HepG2 (cell line): Measurements from ENCODE around the gene CENPB. TPM values are rescaled to one million over a fixed set of nuclear protein-coding genes. Genes with fewer than 3 reads are reported as not detected.
A peak's percentile ranks its signal among the peaks of the same experiment; 100 is the strongest.

ENCODE experiments used
- ATF1 ChIP-seq: IDR thresholded peaks from 2 replicates; pipeline ENCODE4 v1.6.1; 2016; ENCODE audit warnings: mild to moderate bottlenecking, control low read depth
- NFKB2 ChIP-seq: sonication (generic); formaldehyde crosslinking; IDR thresholded peaks from 2 replicates; pipeline ENCODE4 v1.4.0; 2020; ENCODE audit warnings: missing genetic modification reagents, borderline replicate concordance
- NFYC ChIP-seq: IDR thresholded peaks from 2 replicates; pipeline ENCODE4 v1.6.1; 2016; ENCODE audit warnings: missing genetic modification reagents, missing compliant biosample characterization
- PAWR ChIP-seq: sonication (generic); formaldehyde crosslinking; IDR thresholded peaks from 2 replicates; pipeline ENCODE4 v1.4.0; 2020; ENCODE audit warnings: missing genetic modification reagents, mild to moderate bottlenecking, borderline replicate concordance
- ZKSCAN1 ChIP-seq: fragments of 150-350 bp; IDR thresholded peaks from 2 replicates; pipeline ENCODE4 v1.6.1; 2014; ENCODE audit warnings: low read length
- polyA plus RNA-seq, 8 experiments: library from polyadenylated mRNA; depleted of rRNA in 3 of 8; stranded (reverse) in 7 of 8; unstranded in 1 of 8; fragments of >200 nt; fragmentation: Illumina TruSeq in 4 of 8; extraction: Trizol in 4 of 8; gene quantifications; 2 replicates each; pipeline versions ENCODE4 v1.2.1 to v1.2.3, GENCODE V29; 2011 to 2016; ENCODE audit warnings: low read depth in 4 of 8, missing spikeins in 1 of 8, mixed read lengths in 1 of 8; ENCODE audit not compliant: insufficient read depth in 1 of 8
- total RNA-seq, 5 experiments: library from RNA; depleted of rRNA; stranded (reverse); fragments of >200 nt; fragmentation: Illumina TruSeq; extraction: Trizol; gene quantifications; 2 replicates each; pipeline ENCODE4 v1.2.3, GENCODE V29; 2016; ENCODE audit warnings: low read depth in 1 of 5
- TF ChIP-seq, protein P1 (sequence below): sonication (generic); formaldehyde crosslinking; IDR thresholded peaks from 2 replicates; pipeline ENCODE4 v1.8.1; 2023; ENCODE audit warnings: mild to moderate bottlenecking, missing genetic modification reagents, borderline replicate concordance
- TF ChIP-seq, protein P2 (sequence below): sonication (generic); formaldehyde crosslinking; IDR thresholded peaks from 2 replicates; pipeline ENCODE4 v1.8.0; 2022; ENCODE audit warnings: mild to moderate bottlenecking, missing genetic modification reagents, moderate library complexity
- TF ChIP-seq, protein P3 (sequence below): sonication (generic); formaldehyde crosslinking; IDR thresholded peaks from 2 replicates; pipeline ENCODE4 v1.8.0; 2022; ENCODE audit warnings: mild to moderate bottlenecking, missing genetic modification reagents, moderate library complexity
- TF ChIP-seq, protein P4 (sequence below): sonication (generic); formaldehyde crosslinking; IDR thresholded peaks from 2 replicates; pipeline ENCODE4 v1.8.0; 2022; ENCODE audit warnings: missing genetic modification reagents, mild to moderate bottlenecking, borderline replicate concordance

Gene CENPB
- total and polyA plus RNA-seq, 2 of the 13 experiments (the other 11 are each of a cell fraction or from before 2014, with no cell fraction given), result 10.4 to 54.5 TPM

DNA sequence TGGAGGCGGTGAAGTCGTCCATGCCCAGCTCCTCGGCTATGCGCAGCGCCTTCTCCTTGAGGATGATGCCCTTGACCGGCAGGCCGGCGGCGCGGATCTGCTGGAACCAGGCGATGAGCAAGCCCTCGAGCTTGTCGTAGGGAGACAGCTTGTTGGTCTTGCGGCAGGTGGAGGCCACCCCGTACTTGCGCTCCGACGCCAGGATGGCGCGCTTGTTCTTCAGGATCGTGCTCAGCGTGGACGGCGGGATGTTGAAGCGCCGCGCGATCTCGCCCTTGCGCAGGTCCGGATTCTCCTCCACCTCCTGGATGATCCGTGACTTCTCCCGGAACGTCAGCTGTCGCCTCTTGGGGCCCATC is 435 bp downstream of the CENPB start (continued):
- TF ChIP-seq NFKB2 (CRISPR knock-in tag), result peak; percentile 50; the same call in 1 of the 2 replicates
- no peak for TF ChIP-seq ATF1
- no peak for TF ChIP-seq ZKSCAN1
- TF ChIP-seq, protein P1, sequence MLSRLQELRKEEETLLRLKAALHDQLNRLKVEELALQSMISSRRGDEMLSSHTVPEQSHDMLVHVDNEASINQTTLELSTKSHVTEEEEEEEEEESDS (CRISPR knock-in tag), result no peak
- TF ChIP-seq, protein P2, sequence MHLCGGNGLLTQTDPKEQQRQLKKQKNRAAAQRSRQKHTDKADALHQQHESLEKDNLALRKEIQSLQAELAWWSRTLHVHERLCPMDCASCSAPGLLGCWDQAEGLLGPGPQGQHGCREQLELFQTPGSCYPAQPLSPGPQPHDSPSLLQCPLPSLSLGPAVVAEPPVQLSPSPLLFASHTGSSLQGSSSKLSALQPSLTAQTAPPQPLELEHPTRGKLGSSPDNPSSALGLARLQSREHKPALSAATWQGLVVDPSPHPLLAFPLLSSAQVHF (CRISPR knock-in tag), result no peak
- TF ChIP-seq, protein P3, sequence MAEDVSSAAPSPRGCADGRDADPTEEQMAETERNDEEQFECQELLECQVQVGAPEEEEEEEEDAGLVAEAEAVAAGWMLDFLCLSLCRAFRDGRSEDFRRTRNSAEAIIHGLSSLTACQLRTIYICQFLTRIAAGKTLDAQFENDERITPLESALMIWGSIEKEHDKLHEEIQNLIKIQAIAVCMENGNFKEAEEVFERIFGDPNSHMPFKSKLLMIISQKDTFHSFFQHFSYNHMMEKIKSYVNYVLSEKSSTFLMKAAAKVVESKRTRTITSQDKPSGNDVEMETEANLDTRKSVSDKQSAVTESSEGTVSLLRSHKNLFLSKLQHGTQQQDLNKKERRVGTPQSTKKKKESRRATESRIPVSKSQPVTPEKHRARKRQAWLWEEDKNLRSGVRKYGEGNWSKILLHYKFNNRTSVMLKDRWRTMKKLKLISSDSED (CRISPR knock-in tag), result no peak
- no peak for TF ChIP-seq NFYC (CRISPR knock-in tag)
- TF ChIP-seq, protein P4, sequence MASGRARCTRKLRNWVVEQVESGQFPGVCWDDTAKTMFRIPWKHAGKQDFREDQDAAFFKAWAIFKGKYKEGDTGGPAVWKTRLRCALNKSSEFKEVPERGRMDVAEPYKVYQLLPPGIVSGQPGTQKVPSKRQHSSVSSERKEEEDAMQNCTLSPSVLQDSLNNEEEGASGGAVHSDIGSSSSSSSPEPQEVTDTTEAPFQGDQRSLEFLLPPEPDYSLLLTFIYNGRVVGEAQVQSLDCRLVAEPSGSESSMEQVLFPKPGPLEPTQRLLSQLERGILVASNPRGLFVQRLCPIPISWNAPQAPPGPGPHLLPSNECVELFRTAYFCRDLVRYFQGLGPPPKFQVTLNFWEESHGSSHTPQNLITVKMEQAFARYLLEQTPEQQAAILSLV, result 0 out of 2 replicates have a peak, but pooled peaks have one; percentile 14
- no peak for TF ChIP-seq PAWR (CRISPR knock-in tag)
